Mesodermal cell (in vitro differentiated cells): Measurements from ENCODE around the gene NT5C1B.

Experiments used
- H3K27ac ChIP-seq: 2 replicates; pipeline ENCODE4 v1.7.0; 2013; ENCODE audit warnings: mild to moderate bottlenecking, low read depth, low read length, moderate library complexity; ENCODE audit not compliant: severe bottlenecking
- H3K36me3 ChIP-seq: 2 replicates; pipeline ENCODE4 v1.7.1; 2013; ENCODE audit warnings: mild to moderate bottlenecking, low read length, moderate library complexity; ENCODE audit not compliant: control insufficient read depth, insufficient read depth
- H3K4me1 ChIP-seq: one replicate; pipeline ENCODE4 v1.7.1; 2013; ENCODE audit warnings: mild to moderate bottlenecking, low read length; ENCODE audit not compliant: insufficient read depth, control insufficient read depth, poor library complexity, severe bottlenecking
- H3K4me3 ChIP-seq: 2 replicates; pipeline ENCODE4 v1.7.0; 2013; ENCODE audit warnings: low read length, control low read depth, mild to moderate bottlenecking; ENCODE audit not compliant: insufficient read depth, poor library complexity, severe bottlenecking; ENCODE audit errors: extremely low read depth
- H3K9me3 ChIP-seq: 2 replicates; pipeline ENCODE4 v1.7.1; 2013; ENCODE audit warnings: mild to moderate bottlenecking, low read length, moderate library complexity; ENCODE audit not compliant: control insufficient read depth
- WGBS, 2 experiments: methylation state at CpG; one replicate each; pipeline ENCODE4 v1.1.5; 2013; ENCODE audit warnings: missing lambda C conversion rate in 2 of 2; ENCODE audit not compliant: insufficient coverage in 2 of 2; 5-methylcytosine and 5-hydroxymethylcytosine counted together

Gene NT5C1B

DNA sequence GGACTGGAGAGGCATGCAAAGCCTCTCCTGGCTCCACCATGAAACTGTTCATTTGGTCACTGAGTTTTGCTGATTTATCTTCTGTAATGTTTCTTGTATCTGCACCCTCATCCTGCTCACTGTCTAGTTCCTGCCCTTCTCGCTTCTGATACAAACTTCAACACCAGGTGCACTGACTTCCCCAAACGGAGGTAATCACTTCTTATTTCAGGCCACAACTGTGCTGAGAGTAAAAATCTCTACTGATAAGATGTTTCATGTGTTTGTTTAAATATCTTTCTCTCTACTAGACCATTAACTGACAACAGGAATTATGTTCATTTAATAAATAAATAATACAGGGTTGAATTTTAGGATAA, 10.9 kb upstream of the NT5C1B start:
- Histone ChIP-seq H3K4me3 (no peak overlapping the region), H3K27ac (no peak overlapping the region), H3K9me3 (no peaks in the 10 kb centered on the region), H3K36me3 (no peaks in the 10 kb centered on the region), H3K4me1 (no peaks in the 10 kb centered on the region)
- WGBS, 2 experiments: 100% methylated on average over 1 of the region's 2 CpGs; no CpG with 5 or more reads in 1 of the 2 experiments

DNA sequence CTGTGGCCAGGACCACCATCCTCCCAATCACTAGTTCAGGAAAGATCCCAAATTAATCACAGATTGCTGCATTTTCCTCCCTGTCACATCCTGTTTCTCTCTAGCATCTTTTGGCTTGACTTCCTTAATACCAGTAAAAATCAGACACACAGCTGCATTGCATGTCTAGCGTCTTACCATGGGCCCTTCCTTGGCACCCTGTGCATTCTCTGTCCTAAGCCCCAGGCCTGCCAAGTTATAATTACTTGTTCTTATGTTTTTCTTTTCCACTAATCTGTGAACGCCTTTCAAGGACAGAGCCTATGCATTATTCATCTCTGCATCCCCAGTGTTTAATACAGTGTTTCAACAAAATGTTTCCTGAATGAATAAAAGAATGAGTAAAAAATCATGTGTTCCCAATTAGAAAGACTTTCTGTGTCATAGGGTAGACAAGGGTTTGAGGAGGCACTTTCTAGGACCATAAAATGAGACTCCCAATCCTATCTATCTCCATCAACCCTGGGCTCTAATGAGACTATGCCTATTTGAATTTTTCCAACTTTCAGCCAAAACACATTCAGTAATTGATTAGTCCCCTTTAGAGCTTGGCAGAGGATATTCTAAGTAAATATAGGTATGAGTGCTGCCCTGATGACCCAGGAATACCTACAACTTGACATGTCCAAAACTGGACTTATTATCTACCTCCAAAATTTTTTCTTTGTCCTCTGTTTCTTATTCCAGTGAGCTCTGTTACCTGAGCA, 10.3 kb upstream of the NT5C1B start:
- Histone ChIP-seq H3K27ac (no peak overlapping the region), H3K4me1 (no peaks in the 10 kb centered on the region), H3K9me3 (no peaks in the 10 kb centered on the region), H3K36me3 (no peaks in the 10 kb centered on the region), H3K4me3 (no peak overlapping the region)
- WGBS, 2 experiments: 83 to 100% methylated on average over 1 of the region's 2 CpGs

DNA sequence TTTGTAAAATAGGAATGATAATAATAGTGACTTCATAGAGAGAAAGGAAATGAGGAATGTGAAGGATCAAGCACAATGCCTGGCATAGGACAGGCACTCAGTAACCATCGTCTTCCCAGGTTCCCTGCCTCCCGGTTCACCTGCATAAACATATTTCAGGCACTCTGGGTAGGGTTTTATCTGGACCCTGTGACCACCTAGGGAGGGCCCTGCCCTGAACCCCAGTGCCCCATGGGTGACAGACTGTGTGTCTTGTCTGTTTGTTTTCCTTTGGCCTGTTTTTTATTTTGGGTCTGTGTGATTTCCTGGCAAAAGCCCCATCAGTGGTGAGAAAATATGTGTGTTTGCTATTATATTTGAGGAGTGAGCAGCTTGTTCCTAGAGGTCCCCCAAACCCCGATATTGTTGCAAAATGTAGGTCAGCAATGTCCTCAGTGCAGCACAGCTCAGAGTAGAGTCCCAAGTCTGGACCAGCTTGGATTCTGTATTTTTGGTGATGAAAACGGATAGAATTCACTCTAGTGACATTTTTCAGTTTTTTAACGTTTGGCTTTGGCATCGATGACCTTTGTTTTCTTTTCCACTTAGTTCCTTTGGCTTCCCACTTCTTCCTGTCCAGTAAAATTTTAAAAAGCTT, 9.6 kb upstream of the NT5C1B start:
- Histone ChIP-seq H3K4me1 (no peaks in the 10 kb centered on the region), H3K9me3 (no peaks in the 10 kb centered on the region), H3K4me3 (no peak overlapping the region), H3K27ac (no peak overlapping the region), H3K36me3 (no peaks in the 10 kb centered on the region)
- WGBS, 2 experiments: 80 to 97% methylated on average over 3 to 4 of the region's 6 CpGs

DNA sequence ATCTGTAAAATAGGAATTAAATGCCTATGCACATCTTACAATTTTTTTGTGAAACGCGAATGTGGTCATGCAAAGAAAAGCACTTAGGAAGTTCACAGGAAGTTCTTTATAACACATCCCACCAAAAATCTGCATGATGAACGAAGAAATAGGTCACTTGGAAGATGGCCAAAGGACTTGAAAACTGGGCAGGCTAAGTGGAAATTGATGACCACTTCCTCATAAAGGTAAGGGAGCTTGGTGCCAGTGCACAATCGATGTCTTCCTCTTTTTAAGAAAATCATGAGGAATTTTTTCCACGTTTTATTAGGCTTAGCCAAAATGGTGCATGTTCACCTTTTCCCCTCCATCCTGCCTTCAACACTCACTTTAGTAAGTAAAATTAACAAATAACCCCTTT, 8.2 kb upstream of the NT5C1B start:
- Histone ChIP-seq H3K9me3 (no peaks in the 10 kb centered on the region), H3K4me1 (no peaks in the 10 kb centered on the region), H3K36me3 (no peaks in the 10 kb centered on the region), H3K27ac (no peak overlapping the region), H3K4me3 (no peak overlapping the region)
- 85 to 100% methylated on average over 1 to 2 of the region's 5 CpGs for WGBS, 2 experiments

DNA sequence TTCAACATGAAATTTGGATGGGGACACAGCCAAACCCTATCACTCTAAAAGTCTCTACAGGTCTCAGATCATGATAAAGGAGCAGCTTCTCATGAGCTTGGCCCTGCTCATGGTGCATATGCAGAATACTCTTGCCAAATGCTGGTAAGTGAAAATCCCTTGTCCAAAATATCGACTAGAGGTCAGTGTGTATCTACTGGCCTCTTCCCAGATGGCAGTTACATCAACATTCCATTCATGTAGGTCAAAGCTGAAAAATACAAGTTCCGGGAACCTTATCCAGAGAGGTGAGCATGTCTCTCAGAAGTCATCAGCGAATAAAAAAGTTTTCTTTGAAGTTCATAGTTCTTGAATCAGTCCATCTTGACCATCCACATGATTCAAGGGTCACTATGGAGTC, 7.6 kb upstream of the NT5C1B start:
- no peak overlapping the region for H3K27ac ChIP-seq
- H3K4me3 ChIP-seq: no peak overlapping the region
- no peaks in the 10 kb centered on the region for H3K36me3 ChIP-seq
- WGBS, 2 experiments: 83 to 93% methylated on average over 2 to 3 of the region's 3 CpGs
- no peaks in the 10 kb centered on the region for H3K4me1 ChIP-seq
- H3K9me3 ChIP-seq: no peaks in the 10 kb centered on the region

DNA sequence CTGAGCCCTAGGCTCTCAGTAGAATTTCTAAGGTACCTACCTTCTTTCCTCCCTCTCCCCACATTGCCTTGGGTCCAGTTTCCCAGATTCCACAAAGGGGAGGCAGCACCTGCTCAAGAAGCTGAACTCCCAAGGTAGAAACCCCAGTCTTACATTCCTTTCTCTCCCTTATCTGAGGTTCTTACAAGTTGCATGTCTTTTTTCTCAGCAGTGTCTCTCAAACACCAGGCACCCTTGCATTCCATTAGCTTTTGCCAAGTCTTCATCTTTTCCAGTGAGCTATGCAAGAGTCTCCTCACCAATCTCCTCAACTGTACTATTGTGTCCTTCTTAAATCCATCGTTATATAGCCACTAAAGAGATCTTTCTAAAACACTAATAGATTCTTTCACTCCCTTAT, 4.1 kb upstream of the NT5C1B start:
- Histone ChIP-seq H3K36me3 (no peaks in the 10 kb centered on the region), H3K4me3 (no peak overlapping the region), H3K27ac (no peak overlapping the region), H3K4me1 (no peaks in the 10 kb centered on the region), H3K9me3 (no peaks in the 10 kb centered on the region)
- 67 to 92% methylated on average over 1 of the region's 1 CpG for WGBS, 2 experiments

DNA sequence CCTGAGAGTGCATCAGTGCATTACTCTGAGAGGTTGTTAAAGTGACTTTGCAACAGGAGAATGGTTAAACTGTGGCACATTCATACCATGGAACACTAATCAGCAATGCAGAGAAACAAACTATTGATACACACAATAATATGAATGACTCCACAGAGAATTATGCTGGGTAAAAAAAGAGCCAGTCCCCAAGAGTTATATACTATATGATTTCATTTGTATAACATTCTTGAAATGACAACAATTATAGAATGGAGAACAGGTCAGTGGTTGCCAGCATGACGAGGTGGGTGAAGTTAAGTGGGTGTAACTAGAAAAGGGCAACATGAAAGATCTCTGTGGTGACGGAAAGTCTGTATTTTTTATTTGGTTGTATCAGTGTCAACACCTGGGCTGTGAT, 3.0 kb upstream of the NT5C1B start:
- 86 to 89% methylated on average over 2 of the region's 2 CpGs for WGBS, 2 experiments
- Histone ChIP-seq H3K27ac (no peak overlapping the region), H3K4me1 (no peaks in the 10 kb centered on the region), H3K9me3 (no peaks in the 10 kb centered on the region), H3K36me3 (no peaks in the 10 kb centered on the region), H3K4me3 (no peak overlapping the region)

DNA sequence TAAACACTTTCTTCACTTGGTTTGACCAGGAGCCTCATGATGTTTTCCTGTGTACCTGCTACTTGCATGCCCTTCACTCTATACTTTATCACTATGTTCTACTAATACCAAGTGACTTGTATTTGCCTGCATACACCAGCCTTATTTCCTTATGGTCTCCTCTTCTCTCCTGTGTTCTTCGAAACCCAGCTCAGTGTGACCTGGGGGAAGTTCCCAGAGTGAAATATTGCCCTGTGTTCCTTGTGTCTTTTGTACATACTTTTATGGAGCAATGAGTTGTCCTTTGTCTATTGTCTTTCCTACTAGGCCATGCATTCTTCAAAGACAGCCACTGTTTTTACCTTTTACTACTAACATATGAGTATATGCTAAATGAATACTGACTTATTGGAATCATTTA, 567 bp downstream of the NT5C1B start:
- H3K27ac ChIP-seq: no peak overlapping the region
- H3K4me1 ChIP-seq: peaks cover 3% of the 10 kb centered on the region
- no peaks in the 10 kb centered on the region for H3K9me3 ChIP-seq
- H3K36me3 ChIP-seq: no peaks in the 10 kb centered on the region
- no CpG with 5 or more reads among the region's 1 CpG for WGBS, 2 experiments
- H3K4me3 ChIP-seq: no peak overlapping the region

DNA sequence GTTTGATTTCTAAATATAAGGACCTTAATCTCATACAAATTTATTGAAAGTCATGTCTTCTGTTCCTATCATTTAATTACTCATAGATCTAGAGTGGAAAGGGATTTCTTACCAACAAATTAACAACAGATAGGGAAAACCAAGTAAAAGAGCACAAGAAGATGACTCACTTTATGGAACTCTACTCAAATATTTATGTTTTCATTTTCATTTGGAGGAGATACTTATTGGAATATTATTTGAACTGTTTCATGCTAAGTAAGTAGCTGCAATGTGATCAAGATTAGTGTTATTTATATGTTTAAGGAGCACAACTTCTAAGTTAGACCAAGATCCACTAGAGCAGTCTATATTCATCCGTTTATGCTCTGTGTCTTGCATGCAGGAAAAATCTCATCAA, 1.3 kb downstream of the NT5C1B start:
- Histone ChIP-seq H3K36me3 (no peaks in the 10 kb centered on the region), H3K4me1 (peaks cover 3% of the 10 kb centered on the region), H3K27ac (no peak overlapping the region), H3K4me3 (no peak overlapping the region), H3K9me3 (no peaks in the 10 kb centered on the region)
- WGBS, 2 experiments: no CpG with 5 or more reads among the region's 1 CpG

DNA sequence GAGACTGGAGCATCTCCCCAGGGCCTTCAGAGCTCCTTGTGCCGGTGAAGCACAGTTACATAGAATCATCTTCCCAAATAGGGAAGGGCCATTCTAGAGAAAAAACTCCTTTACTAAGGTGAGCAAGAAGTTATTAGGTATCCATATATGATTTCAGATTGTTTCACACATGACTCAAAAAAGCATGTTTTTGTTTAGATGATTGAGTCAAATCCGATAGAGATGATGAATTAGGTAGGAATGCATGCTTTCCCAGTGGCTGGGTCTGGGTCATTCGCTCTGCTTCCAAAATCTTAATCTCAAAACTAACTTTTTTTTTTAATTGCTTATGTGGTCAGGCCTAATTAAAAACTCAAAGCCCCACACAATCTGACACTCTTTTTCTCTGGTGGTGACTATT, 3.8 kb downstream of the NT5C1B start:
- Histone ChIP-seq H3K9me3 (no peaks in the 10 kb centered on the region), H3K36me3 (no peaks in the 10 kb centered on the region), H3K4me3 (no peak overlapping the region), H3K27ac (no peak overlapping the region), H3K4me1 (peaks cover 3% of the 10 kb centered on the region)
- 92% methylated on average over 2 of the region's 3 CpGs; no CpG with 5 or more reads in 1 of the 2 experiments for WGBS, 2 experiments

DNA sequence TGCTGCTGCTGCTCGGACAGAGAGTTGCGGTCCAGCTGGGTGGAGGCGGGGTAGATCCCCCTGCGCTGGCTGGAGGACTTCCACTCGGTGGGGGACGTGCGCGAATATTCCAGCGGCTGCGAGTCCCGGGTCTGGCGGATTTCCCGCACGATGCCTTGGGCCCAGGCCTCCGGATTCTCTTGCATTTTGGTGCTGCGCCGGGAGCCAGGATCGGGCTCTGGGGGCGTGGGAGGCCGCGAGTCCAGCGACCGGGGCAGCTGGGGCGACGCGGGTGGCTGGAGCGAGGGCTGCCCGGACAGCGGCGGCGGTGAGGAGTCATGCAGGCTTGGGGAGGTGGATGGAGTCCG, 4.8 kb downstream of the NT5C1B start:
- Histone ChIP-seq H3K36me3 (no peaks in the 10 kb centered on the region), H3K4me1 (peaks cover 3% of the 10 kb centered on the region), H3K9me3 (no peaks in the 10 kb centered on the region), H3K4me3 (no peak overlapping the region), H3K27ac (no peak overlapping the region)
- 96% methylated on average over 15 to 32 of the region's 32 CpGs for WGBS, 2 experiments
